ENCODE data around the gene DIDO1.
A peak's percentile ranks its signal among the peaks of the same experiment; 100 is the strongest.

The DIDO1 gene

GRCh38 chr20:62831361-62831788 is 94.9 kb downstream of the DIDO1 start:
- Histone ChIP-seq H3K4me3 (ENCODE audit: low read length) (no peak overlapping the region), H3K79me2 (ENCODE audit: low read length) (no peaks in the 10 kb centered on the region), H3K27me3 (ENCODE audit: low read depth, low read length) (no peaks in the 10 kb centered on the region), H3K27ac (ENCODE audit: low read length) (peak overlapping the region; percentile 80), H3K36me3 (replicated peaks; ENCODE audit: low read depth, low read length) (peaks cover 4% of the 10 kb centered on the region), H2AFZ (ENCODE audit: low read depth, low read length) (no peak overlapping the region), H3K9ac (ENCODE audit: low read length) (peak overlapping the region; percentile 73; the same call in 1 of the 2 replicates), H4K20me1 (ENCODE audit: insufficient read depth, low read length) (no peaks in the 10 kb centered on the region), H3K4me1 (ENCODE audit: low read length) (peaks cover 32% of the 10 kb centered on the region), H3K4me2 (ENCODE audit: low read length) (peak overlapping the region; percentile 93), H3K9me3 (ENCODE audit: insufficient read depth, low read length) (no peaks in the 10 kb centered on the region)
- no peak for TF ChIP-seq EZH2phosphoT487 (IDR thresholded peaks at IDR 0.05; ENCODE audit: low read depth)
- no peak for TF ChIP-seq CTCF (IDR thresholded peaks at IDR 0.05; ENCODE audit: low read depth, low read length)

DNA sequence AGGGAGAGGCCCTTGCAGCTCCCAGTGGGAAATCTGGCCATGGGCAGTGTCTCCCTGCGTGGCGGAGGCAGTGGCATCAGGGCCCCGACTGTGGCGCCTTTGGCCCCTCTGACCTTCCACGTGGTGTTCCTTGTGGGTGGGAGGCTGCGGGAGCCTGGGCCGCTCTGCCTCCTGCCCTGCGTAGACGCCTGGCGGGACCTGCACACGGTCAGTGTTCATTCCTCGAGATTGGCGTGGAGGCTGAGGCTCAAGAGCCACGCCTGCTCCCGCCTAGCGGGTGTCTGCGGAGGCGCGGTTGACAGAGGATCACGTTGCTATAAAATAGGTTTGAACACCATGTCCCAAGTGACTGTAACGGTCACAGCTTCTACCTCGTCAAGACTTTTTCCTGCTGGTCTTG is 95.5 kb downstream of the DIDO1 start:
- no peak overlapping the region for H3K27ac ChIP-seq (ENCODE audit: low read length)
- no peaks in the 10 kb centered on the region for H3K9me3 ChIP-seq (ENCODE audit: insufficient read depth, low read length)
- peaks cover 37% of the 10 kb centered on the region for H3K4me1 ChIP-seq (ENCODE audit: low read length)
- no peak overlapping the region for H3K4me3 ChIP-seq (ENCODE audit: low read length)
- no peaks in the 10 kb centered on the region for H4K20me1 ChIP-seq (ENCODE audit: insufficient read depth, low read length)
- no peak overlapping the region for H3K4me2 ChIP-seq (ENCODE audit: low read length)
- no peak overlapping the region for H3K9ac ChIP-seq (ENCODE audit: low read length)
- H3K79me2 ChIP-seq (ENCODE audit: low read length): no peaks in the 10 kb centered on the region
- TF ChIP-seq CTCF (IDR thresholded peaks at IDR 0.05; ENCODE audit: low read depth, low read length) (no peak), EZH2phosphoT487 (IDR thresholded peaks at IDR 0.05; ENCODE audit: low read depth) (no peak)
- H3K27me3 ChIP-seq (ENCODE audit: low read depth, low read length): no peaks in the 10 kb centered on the region
- no peaks in the 10 kb centered on the region for H3K36me3 ChIP-seq (replicated peaks; ENCODE audit: low read depth, low read length)
- no peak overlapping the region for H2AFZ ChIP-seq (ENCODE audit: low read depth, low read length)

DNA sequence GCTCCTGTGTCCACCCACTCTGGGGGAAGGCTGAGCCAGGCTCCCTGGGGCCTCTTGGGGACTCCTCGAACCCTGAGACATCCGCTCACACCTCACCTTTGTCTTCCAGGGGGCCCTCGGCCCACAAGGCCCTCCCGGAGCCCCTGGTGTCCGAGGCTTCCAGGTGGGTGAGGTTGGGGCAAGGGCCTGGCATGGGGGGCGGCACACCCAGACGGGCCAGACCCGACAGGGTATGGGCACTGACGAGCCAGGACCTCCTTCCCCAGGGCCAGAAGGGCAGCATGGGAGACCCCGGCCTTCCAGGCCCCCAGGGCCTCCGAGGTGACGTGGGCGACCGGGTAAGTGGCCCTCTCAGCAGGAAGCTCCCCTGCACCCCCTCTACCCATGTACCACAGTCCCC is 96.1 kb downstream of the DIDO1 start:
- no peak overlapping the region for H3K9ac ChIP-seq (ENCODE audit: low read length)
- no peak overlapping the region for H3K4me3 ChIP-seq (ENCODE audit: low read length)
- TF ChIP-seq EZH2phosphoT487 (IDR thresholded peaks at IDR 0.05; ENCODE audit: low read depth): no peak
- no peak for TF ChIP-seq CTCF (IDR thresholded peaks at IDR 0.05; ENCODE audit: low read depth, low read length)
- no peaks in the 10 kb centered on the region for H3K9me3 ChIP-seq (ENCODE audit: insufficient read depth, low read length)
- H3K27ac ChIP-seq (ENCODE audit: low read length): no peak overlapping the region
- no peaks in the 10 kb centered on the region for H4K20me1 ChIP-seq (ENCODE audit: insufficient read depth, low read length)
- H2AFZ ChIP-seq (ENCODE audit: low read depth, low read length): no peak overlapping the region
- H3K4me2 ChIP-seq (ENCODE audit: low read length): no peak overlapping the region
- H3K27me3 ChIP-seq (ENCODE audit: low read depth, low read length): no peaks in the 10 kb centered on the region
- H3K79me2 ChIP-seq (ENCODE audit: low read length): no peaks in the 10 kb centered on the region
- H3K4me1 ChIP-seq (ENCODE audit: low read length): peaks cover 43% of the 10 kb centered on the region
- no peaks in the 10 kb centered on the region for H3K36me3 ChIP-seq (replicated peaks; ENCODE audit: low read depth, low read length)

DNA sequence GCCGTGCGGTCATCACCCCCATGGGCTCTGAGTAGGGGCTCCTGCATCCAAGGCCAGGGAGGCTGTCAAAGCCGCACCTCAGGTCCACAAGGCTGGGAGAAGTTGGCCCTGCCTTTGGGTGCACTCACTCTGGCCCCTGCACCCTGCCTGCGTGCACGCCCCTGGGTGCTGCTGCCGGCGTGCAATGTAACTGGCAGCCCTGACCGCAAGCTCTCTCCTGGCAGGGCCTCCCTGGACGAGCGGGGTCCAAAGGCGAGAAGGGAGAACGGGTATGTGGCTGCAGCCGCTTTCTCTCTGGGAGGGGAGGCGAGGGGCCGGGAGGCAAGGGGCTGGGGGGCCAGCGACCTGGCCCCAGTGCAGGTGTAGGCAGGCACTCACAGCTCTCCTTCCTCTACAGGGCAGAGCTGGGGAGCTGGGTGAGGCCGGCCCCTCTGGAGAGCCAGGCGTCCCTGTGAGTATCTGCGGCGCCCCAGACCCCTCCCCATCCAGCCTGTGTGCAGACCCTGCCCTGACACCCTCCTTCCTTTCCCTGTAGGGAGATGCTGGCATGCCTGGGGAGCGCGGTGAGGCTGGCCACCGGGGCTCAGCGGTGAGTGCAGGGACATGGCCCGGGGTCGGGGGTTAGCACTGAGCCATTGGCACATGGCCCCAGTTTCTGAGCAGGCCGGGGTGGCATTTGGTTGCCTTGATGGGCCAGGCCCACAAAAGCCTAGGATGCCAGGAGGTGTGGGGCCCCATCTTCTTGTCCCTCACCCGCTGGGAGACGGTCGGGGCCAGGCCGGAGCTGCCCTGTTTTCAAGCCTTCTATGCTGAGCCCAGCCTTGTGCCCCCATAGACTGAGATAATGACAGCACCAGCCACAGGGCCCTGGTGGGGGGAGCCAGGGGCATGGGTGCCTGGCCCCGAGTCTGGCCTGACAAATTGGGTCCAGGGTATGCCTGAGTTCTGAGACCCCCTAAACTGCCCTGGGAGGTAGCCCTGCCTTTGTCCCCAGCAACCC is 96.8 kb downstream of the DIDO1 start:
- Histone ChIP-seq H4K20me1 (ENCODE audit: insufficient read depth, low read length) (no peaks in the 10 kb centered on the region), H3K9ac (ENCODE audit: low read length) (no peak overlapping the region), H3K4me1 (ENCODE audit: low read length) (peaks cover 45% of the 10 kb centered on the region), H3K4me2 (ENCODE audit: low read length) (no peak overlapping the region), H3K4me3 (ENCODE audit: low read length) (no peak overlapping the region), H2AFZ (ENCODE audit: low read depth, low read length) (no peak overlapping the region), H3K27me3 (ENCODE audit: low read depth, low read length) (no peaks in the 10 kb centered on the region), H3K9me3 (ENCODE audit: insufficient read depth, low read length) (no peaks in the 10 kb centered on the region), H3K27ac (ENCODE audit: low read length) (no peak overlapping the region), H3K36me3 (replicated peaks; ENCODE audit: low read depth, low read length) (no peaks in the 10 kb centered on the region), H3K79me2 (ENCODE audit: low read length) (no peaks in the 10 kb centered on the region)
- TF ChIP-seq EZH2phosphoT487 (IDR thresholded peaks at IDR 0.05; ENCODE audit: low read depth) (no peak), CTCF (IDR thresholded peaks at IDR 0.05; ENCODE audit: low read depth, low read length) (no peak)
